K562 (cell line): ENCODE measurements around the gene GNAT2. TPM values are rescaled to one million over a fixed set of nuclear protein-coding genes. Genes with fewer than 3 reads are reported as not detected.

Source experiments
- ID3 ChIP-seq, 2 experiments: fragments of 250-450 bp in 1 of 2; fragments of 450-650 bp in 1 of 2; sonication (Bioruptor Pico) in 1 of 2; IDR thresholded peaks; 2 replicates each; pipeline versions ENCODE4 v1.6.1 to v1.8.0; 2016 to 2021; ENCODE audit warnings: mild to moderate bottlenecking in 2 of 2, moderate library complexity in 2 of 2, missing compliant biosample characterization in 1 of 2, missing genetic modification characterization in 1 of 2
- KLF1 ChIP-seq: fragments of 450-650 bp; IDR thresholded peaks from 2 replicates; pipeline ENCODE4 v1.6.1; 2016; ENCODE audit warnings: missing genetic modification characterization, missing compliant biosample characterization
- KLF13 ChIP-seq: fragments of 450-650 bp; IDR thresholded peaks from 2 replicates; pipeline ENCODE4 v1.6.1; 2016; ENCODE audit warnings: missing genetic modification characterization, low read depth, mild to moderate bottlenecking, missing compliant biosample characterization, moderate library complexity, borderline replicate concordance
- L3MBTL2 ChIP-seq: fragments of 450-650 bp; IDR thresholded peaks from 2 replicates; pipeline ENCODE4 v1.6.1; 2016; ENCODE audit warnings: mild to moderate bottlenecking, moderate library complexity
- LARP7 ChIP-seq: fragments of 450-650 bp; IDR thresholded peaks from 2 replicates; pipeline ENCODE4 v1.6.1; 2016
- MTA1 ChIP-seq: fragments of 450-650 bp; IDR thresholded peaks from 2 replicates; pipeline ENCODE4 v1.6.1; 2017; ENCODE audit warnings: borderline replicate concordance
- NEUROD1 ChIP-seq: fragments of 150-350 bp; IDR thresholded peaks from 2 replicates; pipeline ENCODE4 v1.6.1; 2014; ENCODE audit warnings: borderline replicate concordance, low read length, low read depth; ENCODE audit not compliant: partially characterized antibody
- SMC3 ChIP-seq: conservative IDR thresholded peaks from 2 replicates; pipeline ENCODE4 v1.6.1; 2011; ENCODE audit warnings: low read depth, low read length, improper control_type of control experiment; ENCODE audit not compliant: insufficient read depth
- TRIM28 ChIP-seq: fragments of 450-650 bp; IDR thresholded peaks from 2 replicates; pipeline ENCODE4 v1.6.1; 2017
- ZBTB9 ChIP-seq: fragments of 450-650 bp; formaldehyde crosslinking; IDR thresholded peaks from 2 replicates; pipeline ENCODE4 v1.4.0; 2020; ENCODE audit warnings: mild to moderate bottlenecking, moderate library complexity
- ZNF589 ChIP-seq: fragments of 200-800 bp; sonication (Bioruptor generic); IDR thresholded peaks from 2 replicates; pipeline ENCODE4 v1.6.1; 2016; ENCODE audit warnings: low read depth, missing genetic modification characterization, missing compliant biosample characterization
- ZNF707 ChIP-seq: fragments of 250-450 bp; sonication (Bioruptor Pico); conservative IDR thresholded peaks from 2 replicates; pipeline ENCODE4 v1.8.0; 2022; ENCODE audit warnings: inconsistent platforms, mild to moderate bottlenecking, moderate library complexity
- polyA plus RNA-seq, 8 experiments: library from polyadenylated mRNA; depleted of rRNA in 4 of 8; stranded (reverse) in 5 of 8; unstranded in 3 of 8; fragments of >200 nt; fragmentation: Nextera tagmentation in 2 of 8; fragmentation: Illumina TruSeq in 1 of 8; extraction: Ambion mirVana in 2 of 8; extraction: Trizol in 1 of 8; gene quantifications; 2 replicates each; pipeline versions ENCODE4 v1.2.1 to v1.2.3, GENCODE V29; 2011 to 2014; ENCODE audit warnings: inconsistent platforms in 1 of 8, missing spikeins in 1 of 8
- total RNA-seq, 7 experiments: library from RNA; depleted of rRNA in 6 of 7; stranded (reverse); fragments of >200 nt in 6 of 7; fragmentation: Illumina TruSeq in 2 of 7; extraction: Trizol in 2 of 7; gene quantifications; 2 replicates each; pipeline versions ENCODE4 v1.2.1 to v1.2.3, GENCODE V29; 2011 to 2021; ENCODE audit warnings: low replicate concordance in 1 of 7
- TF ChIP-seq, protein P1 (sequence below): fragments of 200-600 bp; sonication (generic); IDR thresholded peaks from one replicate; pipeline ENCODE4 v1.6.1; 2012; ENCODE audit warnings: mild to moderate bottlenecking, low read depth, low read length, inconsistent platforms

GNAT2 gene
- total and polyA plus RNA-seq, 9 of the 15 experiments (the other 6 are each of a cell fraction or from before 2014, with no cell fraction given): 0.06 to 0.52 (median 0.24) TPM; not detected in 1

DNA sequence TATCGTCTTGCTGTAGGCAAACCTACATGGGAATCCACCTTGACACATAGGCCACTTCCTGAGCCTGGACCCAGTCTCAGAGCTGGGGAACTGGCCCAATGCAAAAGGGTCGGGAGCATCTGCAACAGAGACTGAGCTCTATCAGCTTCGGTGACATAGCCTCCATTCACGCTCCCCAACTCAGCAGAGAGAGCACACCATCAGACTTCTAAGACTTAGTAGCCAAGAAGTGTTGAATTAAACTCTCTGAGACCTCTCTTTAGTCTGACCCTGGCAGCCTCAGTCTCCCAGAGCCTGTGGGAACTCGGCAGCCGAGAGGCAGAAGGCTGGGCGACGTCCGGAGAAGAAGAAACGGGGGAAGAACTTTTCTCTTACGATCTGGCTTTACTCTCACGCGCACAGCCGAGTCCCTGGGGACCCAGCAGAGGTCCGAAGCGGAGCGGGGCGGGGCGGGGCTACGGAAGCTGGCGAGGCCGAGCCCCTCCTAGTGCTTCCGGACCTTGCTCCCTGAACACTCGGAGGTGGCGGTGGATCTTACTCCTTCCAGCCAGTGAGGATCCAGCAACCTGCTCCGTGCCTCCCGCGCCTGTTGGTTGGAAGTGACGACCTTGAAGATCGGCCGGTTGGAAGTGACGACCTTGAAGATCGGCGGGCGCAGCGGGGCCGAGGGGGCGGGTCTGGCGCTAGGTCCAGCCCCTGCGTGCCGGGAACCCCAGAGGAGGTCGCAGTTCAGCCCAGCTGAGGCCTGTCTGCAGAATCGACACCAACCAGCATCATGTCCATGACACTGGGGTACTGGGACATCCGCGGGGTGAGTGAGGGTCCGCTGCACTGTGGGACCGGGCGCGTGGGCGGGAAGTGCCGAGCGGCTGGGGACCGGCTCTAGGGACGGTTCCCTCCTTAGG lies 36.5 kb upstream of the GNAT2 start, which contains the start of gene GSTM4 (continued):
- TF ChIP-seq SMC3: no peak
- no peak for TF ChIP-seq LARP7
- no peak for TF ChIP-seq ZNF707 (CRISPR knock-in tag)
- TF ChIP-seq TRIM28: no peak
- peak; percentile 60; the same call in 1 of the 2 replicates for TF ChIP-seq ZBTB9 (CRISPR knock-in tag)
- TF ChIP-seq L3MBTL2: peak; percentile 76
- no peak for TF ChIP-seq ID3 (CRISPR knock-in tag; IDR thresholded peaks at IDR 0.05)
- no peak; the same call in 1 of the 2 replicates for TF ChIP-seq ID3 (tag; IDR thresholded peaks at IDR 0.05)
- no peak for TF ChIP-seq NEUROD1
- 0 out of 2 replicates have a peak, but pooled peaks have one; percentile 10 for TF ChIP-seq MTA1
- 0 out of 2 replicates have a peak, but pooled peaks have one; percentile 32 for TF ChIP-seq ZNF589
- TF ChIP-seq KLF1: no peak
- TF ChIP-seq KLF13: peak; percentile 84; the same call in 1 of the 2 replicates
- TF ChIP-seq, protein P1, sequence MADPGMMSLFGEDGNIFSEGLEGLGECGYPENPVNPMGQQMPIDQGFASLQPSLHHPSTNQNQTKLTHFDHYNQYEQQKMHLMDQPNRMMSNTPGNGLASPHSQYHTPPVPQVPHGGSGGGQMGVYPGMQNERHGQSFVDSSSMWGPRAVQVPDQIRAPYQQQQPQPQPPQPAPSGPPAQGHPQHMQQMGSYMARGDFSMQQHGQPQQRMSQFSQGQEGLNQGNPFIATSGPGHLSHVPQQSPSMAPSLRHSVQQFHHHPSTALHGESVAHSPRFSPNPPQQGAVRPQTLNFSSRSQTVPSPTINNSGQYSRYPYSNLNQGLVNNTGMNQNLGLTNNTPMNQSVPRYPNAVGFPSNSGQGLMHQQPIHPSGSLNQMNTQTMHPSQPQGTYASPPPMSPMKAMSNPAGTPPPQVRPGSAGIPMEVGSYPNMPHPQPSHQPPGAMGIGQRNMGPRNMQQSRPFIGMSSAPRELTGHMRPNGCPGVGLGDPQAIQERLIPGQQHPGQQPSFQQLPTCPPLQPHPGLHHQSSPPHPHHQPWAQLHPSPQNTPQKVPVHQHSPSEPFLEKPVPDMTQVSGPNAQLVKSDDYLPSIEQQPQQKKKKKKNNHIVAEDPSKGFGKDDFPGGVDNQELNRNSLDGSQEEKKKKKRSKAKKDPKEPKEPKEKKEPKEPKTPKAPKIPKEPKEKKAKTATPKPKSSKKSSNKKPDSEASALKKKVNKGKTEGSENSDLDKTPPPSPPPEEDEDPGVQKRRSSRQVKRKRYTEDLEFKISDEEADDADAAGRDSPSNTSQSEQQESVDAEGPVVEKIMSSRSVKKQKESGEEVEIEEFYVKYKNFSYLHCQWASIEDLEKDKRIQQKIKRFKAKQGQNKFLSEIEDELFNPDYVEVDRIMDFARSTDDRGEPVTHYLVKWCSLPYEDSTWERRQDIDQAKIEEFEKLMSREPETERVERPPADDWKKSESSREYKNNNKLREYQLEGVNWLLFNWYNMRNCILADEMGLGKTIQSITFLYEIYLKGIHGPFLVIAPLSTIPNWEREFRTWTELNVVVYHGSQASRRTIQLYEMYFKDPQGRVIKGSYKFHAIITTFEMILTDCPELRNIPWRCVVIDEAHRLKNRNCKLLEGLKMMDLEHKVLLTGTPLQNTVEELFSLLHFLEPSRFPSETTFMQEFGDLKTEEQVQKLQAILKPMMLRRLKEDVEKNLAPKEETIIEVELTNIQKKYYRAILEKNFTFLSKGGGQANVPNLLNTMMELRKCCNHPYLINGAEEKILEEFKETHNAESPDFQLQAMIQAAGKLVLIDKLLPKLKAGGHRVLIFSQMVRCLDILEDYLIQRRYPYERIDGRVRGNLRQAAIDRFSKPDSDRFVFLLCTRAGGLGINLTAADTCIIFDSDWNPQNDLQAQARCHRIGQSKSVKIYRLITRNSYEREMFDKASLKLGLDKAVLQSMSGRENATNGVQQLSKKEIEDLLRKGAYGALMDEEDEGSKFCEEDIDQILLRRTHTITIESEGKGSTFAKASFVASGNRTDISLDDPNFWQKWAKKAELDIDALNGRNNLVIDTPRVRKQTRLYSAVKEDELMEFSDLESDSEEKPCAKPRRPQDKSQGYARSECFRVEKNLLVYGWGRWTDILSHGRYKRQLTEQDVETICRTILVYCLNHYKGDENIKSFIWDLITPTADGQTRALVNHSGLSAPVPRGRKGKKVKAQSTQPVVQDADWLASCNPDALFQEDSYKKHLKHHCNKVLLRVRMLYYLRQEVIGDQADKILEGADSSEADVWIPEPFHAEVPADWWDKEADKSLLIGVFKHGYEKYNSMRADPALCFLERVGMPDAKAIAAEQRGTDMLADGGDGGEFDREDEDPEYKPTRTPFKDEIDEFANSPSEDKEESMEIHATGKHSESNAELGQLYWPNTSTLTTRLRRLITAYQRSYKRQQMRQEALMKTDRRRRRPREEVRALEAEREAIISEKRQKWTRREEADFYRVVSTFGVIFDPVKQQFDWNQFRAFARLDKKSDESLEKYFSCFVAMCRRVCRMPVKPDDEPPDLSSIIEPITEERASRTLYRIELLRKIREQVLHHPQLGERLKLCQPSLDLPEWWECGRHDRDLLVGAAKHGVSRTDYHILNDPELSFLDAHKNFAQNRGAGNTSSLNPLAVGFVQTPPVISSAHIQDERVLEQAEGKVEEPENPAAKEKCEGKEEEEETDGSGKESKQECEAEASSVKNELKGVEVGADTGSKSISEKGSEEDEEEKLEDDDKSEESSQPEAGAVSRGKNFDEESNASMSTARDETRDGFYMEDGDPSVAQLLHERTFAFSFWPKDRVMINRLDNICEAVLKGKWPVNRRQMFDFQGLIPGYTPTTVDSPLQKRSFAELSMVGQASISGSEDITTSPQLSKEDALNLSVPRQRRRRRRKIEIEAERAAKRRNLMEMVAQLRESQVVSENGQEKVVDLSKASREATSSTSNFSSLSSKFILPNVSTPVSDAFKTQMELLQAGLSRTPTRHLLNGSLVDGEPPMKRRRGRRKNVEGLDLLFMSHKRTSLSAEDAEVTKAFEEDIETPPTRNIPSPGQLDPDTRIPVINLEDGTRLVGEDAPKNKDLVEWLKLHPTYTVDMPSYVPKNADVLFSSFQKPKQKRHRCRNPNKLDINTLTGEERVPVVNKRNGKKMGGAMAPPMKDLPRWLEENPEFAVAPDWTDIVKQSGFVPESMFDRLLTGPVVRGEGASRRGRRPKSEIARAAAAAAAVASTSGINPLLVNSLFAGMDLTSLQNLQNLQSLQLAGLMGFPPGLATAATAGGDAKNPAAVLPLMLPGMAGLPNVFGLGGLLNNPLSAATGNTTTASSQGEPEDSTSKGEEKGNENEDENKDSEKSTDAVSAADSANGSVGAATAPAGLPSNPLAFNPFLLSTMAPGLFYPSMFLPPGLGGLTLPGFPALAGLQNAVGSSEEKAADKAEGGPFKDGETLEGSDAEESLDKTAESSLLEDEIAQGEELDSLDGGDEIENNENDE: no peak
